Smooth muscle cell of the coronary artery (primary cell): ENCODE results near the gene MARCHF3. TPM values are rescaled to one million over a fixed set of nuclear protein-coding genes. Genes with fewer than 3 reads are reported as not detected.

Experiments
- total RNA-seq: library from RNA; depleted of rRNA; stranded (reverse); fragments of >200 nt; gene quantifications from 2 replicates; pipeline ENCODE4 v1.2.3, GENCODE V29; 2014; ENCODE audit warnings: low replicate concordance

The MARCHF3 gene, protein sequence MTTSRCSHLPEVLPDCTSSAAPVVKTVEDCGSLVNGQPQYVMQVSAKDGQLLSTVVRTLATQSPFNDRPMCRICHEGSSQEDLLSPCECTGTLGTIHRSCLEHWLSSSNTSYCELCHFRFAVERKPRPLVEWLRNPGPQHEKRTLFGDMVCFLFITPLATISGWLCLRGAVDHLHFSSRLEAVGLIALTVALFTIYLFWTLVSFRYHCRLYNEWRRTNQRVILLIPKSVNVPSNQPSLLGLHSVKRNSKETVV
- 34.4 and 38.0 TPM in 2 replicates for total RNA-seq

DNA sequence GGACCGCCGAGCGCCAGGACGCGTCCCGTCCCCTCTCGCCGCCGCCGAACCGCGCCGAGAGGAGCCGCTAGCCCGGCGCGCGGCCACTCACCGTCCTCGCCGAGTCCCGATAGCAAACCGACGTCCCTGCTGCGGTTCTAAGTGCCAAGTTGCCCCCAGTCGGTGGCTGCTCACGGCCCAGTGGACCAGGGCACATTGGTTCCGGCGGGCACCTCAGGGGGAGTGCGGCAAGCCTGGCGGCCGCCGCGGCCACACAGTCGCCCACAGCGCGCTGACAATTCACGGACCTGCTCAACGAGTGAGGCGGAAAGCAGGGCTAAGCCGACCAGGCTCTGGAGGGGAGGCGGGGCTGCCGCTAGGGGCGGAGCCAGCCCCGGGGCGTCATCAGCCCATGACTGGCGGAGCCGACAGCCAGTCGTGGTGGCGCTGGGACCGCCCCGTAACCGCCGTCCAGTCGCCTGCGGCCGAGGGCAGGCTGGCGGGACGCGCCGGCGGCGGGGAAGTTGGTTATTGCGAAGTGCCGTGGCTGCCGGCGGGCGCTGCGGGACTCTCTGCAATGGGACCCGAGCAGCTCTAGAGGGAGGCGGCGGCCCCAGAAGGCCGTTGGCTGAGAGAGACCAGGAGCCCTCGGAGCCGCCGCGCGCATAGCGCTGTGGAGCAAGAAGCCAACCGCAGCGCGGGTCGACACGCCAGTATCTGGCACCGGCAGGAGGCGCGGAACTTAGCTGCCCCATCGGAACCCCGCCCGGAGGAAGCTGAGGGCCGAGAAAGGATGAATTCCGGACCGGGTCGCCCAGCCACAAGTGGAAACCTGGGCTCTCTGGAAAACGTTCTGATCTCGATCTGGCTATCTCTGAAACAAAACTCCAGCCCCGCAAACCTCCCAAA lies at the start of gene MARCHF3:
MARCHF3 (minus strand) TSS at position 300 of the 888 bp plus-strand sequence. CDS start 112,387 bp downstream, outside the sequence.

DNA sequence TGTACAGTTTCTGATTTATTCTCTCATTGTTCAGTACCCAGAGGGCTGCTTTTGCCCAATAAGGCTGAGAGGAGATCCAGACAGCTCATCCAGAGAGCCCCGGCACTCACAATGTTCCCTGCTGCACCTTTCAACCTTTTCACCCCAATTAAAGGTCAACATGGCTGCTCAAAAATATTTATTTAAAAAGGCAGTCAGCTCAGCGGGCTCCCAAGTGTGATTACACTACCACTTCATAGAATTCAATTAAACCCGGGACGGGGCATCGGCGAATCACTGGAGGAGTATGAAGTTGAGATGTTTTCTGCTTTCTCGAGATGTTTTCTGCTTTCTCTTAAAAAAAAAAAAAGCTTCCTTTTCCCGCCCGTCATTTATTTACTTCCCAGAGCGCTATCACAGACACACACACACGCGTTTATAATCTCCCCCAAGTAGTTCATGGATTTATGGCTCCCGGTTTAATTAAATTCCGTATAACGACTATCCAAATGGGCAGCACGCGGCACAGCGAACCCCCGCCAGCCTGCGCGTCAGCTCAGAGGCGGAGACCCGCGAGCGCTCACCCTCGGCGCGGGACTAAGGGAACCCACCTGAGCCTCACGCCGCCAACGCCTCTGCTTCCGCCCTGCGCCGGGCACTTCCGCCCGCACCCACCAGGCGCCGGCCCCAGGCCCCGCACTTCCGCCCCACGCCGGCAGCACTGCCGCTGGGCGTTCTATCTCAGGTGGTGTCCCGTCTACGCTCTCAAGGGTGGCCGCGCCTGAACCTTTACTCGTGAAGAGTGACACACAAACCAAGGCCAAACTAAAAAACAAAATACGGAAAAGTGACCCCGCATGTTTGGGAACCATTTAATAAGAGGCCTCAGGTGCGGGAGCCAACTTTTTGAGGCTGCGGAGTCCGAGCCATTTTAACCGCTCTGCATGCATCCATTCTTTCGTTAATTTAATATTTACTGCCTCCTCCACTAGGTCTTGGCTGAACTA lies 42.8 kb upstream of the MARCHF3 start, which contains the start of gene C5orf63:
C5orf63 (minus strand) TSS at position 642 of the 986 bp plus-strand sequence. CDS start 14,507 bp downstream, outside the sequence.

Other genes starting within 250 kb of the MARCHF3 start
- 0.47 and 1.9 TPM in 2 replicates for gene C5orf63, start 42.9 kb upstream of the MARCHF3 start, total RNA-seq